GM19025 (cell line): ENCODE measurements around the gene JMJD8.
A peak's percentile ranks its signal among the peaks of the same experiment; 100 is the strongest.

Source experiments
- ATAC-seq: cut with Tn5 transposase; IDR thresholded peaks from one replicate; pipeline ENCODE4 v1.9.1; 2021; ENCODE audit warnings: mild to moderate bottlenecking, low read depth, moderate library complexity; ENCODE audit not compliant: unreplicated experiment

Gene JMJD8

DNA sequence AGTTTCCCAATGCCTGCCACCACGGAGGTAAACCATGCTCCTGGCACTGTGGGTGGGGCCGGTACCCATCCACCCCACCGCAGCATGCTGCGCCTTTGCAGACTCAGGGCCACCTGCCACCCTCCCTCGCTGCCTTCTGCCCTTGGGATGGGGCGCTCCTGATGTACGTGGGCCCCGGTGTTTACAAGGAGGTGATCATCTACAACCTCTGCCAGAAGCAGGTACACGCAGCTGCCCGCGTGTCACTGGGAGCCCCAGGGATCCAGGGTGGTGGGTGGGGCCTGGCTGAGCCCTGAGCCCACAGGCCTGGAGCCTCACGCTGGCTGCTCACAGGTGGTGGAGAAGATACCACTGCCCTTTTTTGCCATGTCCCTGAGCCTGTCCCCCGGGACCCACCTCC, 17.6 kb downstream of the JMJD8 start:
- ATAC-seq = no peak

DNA sequence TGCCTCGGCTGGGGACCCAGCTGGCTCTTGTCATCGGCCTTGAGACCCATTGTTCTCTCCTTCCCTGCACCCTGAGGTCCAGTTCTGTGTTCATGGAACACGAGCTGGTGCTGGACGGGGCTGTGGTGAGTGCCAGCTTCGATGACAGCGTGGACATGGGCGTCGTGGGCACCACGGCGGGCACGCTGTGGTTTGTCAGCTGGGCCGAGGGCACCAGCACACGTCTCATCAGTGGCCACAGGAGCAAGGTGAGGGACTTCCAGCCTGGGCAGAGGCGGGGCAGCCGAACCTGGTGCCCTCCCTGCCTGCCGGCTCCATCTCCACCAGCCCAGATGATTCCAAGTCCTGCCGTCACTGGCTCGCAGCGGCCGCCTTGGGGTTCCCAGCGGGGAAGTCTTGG, 21.5 kb downstream of the JMJD8 start:
- ATAC-seq = no peak

DNA sequence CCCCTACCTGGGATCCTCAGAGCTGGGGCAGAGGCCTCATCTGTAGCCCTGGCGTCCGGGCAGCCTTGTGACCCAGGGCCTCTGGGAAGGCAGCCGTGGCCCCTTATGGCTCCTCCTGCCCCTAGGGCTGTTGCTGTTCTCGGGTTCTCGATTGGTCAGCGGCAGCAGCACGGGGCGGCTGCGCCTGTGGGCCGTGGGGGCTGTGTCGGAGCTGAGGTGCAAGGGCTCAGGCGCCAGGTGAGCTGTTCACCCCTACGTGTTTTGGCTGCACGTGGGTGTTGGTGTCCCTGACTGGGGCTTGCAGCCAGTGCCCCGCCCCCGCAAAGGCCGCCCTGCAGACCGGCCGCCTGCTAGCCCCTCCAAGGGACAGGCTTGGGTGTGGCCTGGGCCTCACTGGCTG, 22.0 kb downstream of the JMJD8 start:
- no peak for ATAC-seq

DNA sequence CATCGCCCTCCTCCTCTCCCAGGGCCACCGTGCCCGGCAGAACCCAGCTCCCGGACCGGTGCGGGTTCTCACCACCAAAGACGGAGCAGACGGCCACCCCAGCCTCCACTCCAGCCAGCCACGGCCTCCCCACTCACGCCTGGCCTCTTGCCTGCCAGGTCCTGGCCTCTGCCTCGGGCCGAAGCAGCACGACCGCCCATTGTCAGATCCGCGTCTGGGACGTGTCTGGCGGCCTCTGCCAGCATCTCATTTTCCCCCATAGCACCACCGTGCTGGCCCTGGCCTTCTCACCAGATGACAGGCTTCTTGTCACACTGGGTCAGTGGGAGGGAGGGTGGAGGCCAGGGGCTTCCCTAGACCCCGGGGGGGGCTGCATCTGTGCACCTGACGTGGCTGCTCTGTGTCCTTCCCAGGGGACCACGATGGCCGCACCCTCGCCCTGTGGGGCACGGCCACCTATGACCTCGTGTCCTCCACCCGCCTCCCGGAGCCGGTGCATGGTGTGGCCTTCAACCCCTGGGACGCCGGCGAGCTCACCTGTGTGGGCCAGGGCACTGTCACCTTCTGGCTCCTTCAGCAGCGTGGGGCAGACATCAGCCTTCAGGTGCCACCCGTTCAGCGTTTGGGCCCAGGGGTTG, 22.8 kb downstream of the JMJD8 start:
- ATAC-seq = no peak

DNA sequence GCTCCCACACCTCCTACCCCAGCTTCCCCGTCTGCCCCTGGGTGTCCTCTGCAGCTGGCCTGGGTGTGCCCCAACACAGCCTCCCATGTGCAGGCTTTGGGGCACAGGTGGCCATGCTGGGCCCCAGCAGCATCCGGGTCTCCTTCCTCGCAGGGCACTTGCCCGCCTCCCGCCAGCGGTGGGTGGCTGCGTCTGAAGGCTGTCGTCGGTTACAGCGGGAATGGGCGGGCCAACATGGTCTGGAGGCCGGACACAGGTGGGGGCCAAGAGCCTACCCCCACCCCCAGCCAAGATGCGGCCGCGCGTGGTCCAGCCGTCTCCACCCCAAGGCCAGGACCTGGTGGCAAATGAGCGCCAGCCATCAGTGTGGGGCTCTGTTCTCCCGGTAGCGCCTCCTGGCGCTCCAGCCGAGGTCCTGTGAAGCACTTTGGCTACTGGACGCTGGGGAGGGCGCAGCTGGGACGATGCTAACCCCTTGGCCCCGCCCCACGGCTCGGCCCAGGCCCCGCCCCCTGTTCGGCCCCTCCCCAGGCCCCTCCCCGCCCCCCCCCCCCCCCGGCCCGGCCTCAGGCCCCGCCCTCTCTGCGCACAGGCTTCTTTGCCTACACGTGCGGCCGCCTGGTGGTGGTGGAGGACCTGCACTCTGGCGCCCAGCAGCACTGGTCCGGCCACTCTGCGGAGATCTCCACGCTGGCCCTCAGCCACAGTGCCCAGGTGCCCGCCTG, 23.5 kb downstream of the JMJD8 start:
- no peak for ATAC-seq

DNA sequence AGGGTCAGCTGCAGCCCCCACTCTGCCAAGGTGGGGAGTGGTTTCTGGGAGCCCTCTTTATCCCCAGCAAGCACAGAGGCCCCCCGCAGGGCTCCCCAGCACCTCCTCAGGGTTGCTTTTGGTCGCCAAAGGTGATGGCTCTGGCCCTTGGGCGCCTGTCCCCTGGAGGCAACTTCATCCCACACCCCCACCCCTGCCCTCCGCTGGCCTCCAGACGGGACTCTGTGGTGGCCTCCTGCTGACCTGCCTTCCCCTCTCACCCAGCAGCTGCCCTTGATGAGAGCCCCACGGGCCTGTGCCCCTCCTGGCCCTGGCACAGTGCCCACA, 24.0 kb downstream of the JMJD8 start:
- ATAC-seq = no peak

DNA sequence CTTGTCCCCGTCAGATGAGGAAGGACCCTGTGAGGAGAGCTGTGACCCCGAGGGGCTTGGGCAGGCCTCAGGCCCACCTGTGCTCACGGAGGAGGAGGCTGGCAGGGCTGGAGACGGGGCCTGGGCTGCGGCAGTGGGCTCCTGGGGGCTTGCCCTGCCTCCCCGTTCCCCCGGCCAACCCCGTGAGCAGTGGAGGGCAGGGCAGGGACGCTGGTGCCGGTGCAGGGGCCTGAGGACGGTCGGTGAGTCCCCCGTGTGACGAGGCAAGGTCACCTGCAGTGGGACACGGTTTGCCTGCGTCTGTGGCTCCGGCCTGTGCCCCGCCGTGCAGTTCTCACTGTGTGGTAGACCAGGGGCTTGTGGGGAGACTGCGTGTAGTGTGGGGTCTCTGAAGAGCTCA, 24.5 kb downstream of the JMJD8 start:
- ATAC-seq = no peak

DNA sequence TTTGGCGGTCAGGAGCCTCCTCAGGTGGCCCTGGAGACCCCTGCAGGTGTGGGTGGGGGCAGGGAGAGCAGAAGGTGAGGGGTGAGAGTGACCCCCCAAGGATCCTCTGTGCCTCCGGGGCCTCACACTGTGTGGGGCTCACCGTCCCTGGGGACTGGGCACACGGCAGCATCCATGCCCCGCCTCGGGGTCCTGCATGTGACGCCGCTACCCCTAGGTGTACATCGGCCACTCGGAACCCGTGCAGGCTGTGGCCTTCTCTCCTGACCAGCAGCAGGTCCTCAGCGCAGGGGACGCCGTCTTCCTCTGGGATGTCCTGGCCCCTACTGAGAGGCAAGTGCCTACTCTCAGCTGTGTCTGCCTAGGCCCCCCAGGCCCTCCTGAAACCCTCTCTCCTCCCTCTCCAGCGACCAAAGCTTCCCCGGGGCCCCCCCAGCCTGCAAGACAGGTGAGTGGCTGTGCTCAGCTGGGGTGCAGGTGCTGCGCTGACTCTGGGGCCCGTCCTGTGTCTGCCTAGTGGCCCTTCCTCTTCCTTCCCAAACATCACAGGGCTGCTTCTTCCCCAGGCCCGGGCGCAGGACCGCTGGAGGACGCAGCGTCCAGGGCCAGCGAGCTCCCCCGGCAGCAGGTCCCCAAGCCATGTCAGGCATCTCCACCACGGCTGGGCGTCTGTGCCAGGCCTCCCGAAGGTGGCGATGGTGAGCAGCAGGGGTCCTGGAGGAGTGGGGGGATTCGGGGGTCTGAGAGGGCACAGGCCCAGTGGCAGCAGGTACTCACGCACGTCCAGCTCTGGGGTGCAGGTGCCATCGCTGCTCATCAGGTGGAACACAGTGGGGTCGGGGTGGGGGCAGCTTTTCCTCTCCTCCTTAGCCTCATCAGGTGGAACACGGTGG, 25.2 kb downstream of the JMJD8 start:
- ATAC-seq = no peak

DNA sequence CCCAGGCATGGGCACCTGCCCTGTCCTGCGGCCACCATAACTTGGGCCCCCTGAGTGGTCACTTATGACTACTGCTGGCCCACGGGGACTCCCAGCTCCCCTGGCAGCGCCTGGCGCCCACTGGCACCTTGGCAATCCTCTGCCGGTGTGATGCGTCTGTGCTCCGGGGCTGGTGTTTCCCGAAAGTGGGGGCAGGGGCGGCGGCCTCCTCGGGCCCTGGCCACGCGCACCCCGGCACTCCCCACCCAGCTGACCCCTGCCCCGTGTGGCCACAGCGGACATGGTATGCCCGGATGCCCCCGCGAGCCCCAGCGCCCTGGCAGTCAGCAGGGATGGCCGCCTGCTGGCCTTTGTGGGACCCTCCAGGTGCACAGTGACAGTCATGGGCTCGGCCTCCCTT, 26.6 kb downstream of the JMJD8 start:
- ATAC-seq = no peak

DNA sequence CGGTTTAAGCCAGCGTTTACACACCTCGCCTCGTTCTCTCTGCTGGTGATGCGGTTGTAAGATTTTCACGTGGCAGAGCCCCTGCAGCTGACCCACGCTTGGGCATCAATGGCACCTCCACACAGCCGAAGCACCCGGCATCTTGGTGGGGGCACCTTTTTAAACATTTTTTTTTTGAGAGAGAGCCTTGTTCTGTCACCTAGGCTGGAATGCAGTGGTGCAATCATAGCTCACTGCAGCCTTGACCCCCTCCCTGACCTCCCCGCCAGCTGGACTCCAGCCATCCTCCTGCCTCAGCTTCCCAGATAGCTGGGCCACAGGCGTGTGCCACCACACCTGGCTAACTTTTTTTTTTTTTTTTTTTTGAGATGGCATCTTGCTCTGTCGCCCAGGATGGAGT, 30.1 kb downstream of the JMJD8 start:
- no peak for ATAC-seq

DNA sequence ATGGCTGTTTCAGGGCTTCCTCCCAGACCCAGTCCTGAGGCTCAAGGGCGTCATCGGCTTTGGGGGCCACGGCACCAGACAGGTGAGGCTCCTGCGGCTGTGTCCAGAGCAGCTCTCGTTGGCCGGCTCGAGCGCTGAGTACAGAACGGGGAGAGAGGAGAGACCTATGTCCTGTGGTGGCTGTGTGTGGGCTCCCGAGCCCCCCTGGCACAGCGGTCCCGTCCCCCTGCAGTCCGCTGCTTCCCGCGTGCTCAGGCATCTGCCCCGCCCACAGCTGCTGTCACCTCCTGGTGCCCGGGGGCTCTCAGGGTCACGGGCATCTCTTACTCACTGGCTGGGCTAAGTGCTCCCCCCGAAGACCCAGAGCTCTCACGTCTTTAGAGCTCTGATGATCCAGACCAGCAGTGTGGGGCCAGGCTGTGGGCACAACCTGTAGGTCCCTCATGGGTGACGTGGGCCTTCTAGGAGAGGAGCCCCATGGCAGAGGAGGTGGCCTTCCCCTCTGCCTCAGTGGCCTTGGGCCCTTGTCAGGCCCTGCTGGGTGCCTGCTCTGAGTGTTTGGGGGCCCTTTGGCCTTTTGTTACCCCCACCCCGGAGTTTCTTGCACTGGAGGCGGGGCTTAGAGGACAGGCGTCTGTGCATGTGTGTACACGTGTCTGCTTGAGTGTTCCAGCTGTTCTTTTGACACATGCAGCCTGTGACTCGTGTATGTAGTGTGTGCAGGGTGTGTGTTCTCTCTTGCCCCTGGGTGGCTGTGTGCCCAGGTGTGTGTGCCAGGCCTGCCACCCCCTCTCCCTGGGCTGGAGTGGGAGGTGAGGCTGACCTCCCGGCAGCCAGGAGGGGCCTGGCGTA, 31.5 kb downstream of the JMJD8 start:
- no peak for ATAC-seq

DNA sequence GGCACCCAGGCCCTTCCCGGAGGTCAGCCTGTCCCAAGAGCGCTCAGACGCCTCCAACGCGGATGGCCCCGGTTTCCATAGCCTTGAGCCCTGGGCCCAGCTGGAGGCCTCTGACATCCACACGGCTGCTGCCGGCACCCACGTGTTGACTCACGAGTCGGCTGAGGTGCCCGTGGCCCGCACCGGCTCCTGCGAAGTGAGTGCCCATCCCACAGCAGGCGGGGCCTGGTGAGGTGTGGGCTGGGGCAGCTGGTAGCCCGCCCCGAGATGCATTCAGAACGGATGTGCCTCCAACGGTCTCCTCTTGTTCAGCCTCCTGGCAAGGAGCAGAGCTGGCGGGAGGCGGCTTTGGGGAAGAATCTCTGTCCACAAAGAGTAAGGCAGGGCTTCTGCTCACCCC, 32.3 kb downstream of the JMJD8 start:
- no peak for ATAC-seq

DNA sequence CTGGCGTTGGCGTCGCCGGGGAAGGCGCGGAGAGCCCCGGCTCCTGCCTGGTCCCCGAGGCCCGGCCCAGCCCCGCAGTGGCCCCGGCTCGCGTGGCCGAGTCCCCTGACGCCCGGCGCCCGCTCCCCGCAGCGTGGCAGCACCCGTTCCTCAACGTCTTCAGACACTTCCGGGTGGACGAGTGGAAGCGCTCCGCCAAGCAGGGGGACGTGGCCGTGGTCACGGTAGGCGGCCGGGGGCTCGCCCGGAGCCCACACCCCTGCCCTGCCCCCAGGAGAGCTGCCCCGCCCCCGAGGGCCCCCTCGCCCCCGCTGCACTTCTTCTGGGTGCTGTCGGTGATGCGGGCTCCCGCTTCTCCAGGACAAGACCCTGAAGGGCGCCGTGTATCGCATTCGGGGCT, 34.5 kb downstream of the JMJD8 start:
- peak; percentile 8 for ATAC-seq

DNA sequence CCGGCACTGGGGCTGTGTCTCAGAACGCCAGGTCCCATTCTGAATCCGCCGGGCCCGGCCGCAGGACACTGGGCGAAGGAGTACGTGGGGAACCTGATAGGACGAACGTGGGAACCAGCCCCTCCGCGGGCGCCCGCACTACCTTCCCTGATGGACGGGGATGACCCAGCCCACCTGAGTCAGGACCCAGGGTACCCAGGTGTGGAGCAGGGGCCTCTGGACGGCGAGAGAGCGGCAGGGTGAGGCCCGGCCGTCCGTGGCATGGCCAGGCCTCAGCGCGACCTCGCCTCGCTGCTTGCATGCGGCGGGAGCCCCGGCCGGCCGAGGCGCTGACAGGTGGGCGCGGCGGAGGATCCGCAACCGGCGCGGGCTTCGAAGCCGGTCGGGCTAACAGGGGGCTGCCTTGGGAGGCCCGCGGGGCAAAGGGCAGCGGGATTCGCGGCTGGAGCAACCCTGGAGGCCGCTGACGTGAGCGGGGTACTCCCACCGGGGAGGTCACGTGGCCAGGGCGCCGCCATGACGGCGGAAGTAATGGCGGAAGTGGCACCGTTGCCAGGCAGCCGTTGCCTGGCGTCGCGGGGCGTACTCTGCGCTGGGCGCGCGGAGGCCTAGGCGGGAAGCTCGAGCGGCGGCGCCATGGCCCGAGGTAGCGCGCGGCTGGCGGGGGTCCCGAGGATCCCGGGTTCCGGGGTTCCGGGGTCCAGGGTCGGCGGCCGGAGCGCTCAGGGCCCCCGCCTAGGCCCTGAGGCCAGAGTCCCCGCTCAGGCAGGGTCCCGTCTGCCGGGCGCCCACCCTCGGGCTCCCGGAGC, 35.1 kb downstream of the JMJD8 start, which contains the start of gene WDR90:
Gene WDR90 (plus strand): TSS at position 585 of the 809 bp plus-strand sequence. CDS start 52 bp downstream, at position 637.
- peak; percentile 81 for ATAC-seq

DNA sequence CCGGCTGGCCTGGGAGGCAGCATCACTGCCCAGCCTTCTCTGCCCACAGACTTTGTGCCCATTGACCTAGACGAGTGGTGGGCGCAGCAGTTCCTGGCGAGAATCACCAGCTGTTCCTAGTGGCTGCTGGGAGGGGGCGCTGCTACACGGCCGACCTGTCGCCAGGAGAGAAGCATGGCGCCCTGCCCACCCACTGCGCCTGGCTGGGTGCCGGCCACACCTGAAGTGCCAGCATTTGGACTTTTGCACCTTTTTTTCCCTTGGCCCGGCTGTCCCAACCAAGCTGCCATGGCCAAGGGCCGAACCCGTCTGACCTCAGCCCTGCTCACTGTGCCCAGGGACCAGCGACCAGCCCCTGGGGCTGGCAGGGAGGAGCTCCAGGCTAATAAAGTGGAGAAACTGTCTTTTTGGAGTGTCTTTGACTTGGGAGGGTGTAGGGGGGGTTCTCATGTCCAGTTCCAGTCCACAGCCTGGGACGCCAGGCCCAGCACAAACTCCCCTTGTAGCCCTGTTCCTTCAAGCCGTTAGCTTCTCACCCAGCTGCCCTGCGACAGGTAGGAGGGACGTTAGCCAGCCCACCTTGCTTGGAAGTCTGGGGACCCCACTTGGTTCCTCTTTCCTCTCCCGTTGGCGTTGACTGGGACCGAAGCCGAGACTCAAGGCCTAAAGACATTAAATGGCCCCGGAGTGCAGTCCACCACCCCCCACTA, 35.9 kb downstream of the JMJD8 start:
- ATAC-seq = no peak

DNA sequence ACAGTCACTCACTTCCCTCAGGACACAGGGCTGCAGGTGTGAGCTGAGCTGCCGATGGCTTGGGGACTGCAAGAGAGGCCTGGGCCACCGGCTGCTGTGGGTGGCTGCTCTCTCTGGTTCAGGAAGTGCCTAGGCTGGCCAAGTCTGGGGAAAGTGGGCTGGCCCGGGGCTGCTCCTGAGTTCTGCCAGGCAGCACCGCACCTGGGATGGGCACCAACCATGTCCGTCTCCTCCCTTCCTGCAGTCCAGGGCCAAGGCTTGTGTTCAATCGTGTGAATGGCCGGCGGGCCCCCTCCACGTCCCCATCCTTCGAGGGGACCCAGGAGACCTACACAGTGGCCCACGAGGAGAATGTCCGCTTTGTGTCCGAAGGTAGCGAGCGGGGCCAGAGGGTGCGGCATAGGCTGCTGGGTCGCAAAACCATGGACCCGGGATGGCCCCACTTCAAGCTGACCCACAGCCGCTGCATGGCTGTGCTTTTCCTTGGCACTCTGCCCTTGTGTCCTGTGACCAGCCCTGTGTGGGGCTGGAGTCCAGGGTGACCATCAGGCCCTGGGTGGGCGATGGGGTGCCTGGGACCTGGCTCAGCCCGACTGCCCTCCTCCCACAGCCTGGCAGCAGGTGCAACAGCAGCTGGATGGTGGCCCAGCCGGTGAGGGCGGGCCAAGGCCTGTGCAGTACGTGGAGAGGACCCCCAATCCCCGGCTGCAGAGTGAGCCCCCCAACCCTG, 36.8 kb downstream of the JMJD8 start:
- ATAC-seq = no peak

DNA sequence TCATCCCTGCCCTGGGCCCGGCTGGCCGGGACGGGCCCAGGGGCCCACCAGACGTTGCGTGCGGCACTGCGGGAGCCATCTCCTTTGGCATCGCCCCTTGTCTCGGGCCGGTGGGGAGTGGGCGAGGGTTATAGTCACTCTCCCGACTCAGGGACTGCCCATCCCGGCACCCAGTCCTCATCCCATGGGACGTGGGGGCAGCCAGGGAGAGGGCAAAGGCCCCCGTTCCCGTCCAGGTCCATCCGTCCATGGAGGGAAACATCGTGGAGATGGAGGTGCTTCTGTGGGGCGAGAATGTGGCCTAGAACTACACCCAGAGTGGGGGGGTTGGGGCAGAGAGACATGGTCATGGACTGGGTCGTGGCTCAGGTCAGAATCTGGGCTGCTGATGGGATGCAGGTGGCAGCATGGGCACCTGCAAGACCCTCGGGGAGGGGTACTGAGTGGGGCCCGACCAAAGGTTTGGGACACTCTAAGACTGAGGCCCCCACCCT, 37.4 kb downstream of the JMJD8 start:
- no peak for ATAC-seq
